SHP77 treated with DMSO at 0.1 percent for 48 hours (cell line): ENCODE results near the gene MID1.

Experiments used
- DNase-seq: peaks from one replicate; lab custom pipeline; 2025; lab: John Stamatoyannopoulos, UW

MID1 gene

GRCh38 chrX:10529344-10529743 is 91.0 kb downstream of the MID1 start:
- DNase-seq, result no peak

GRCh38 chrX:10526451-10526850 is 93.9 kb downstream of the MID1 start:
- no peak for DNase-seq

GRCh38 chrX:10525381-10526120 is 94.8 kb downstream of the MID1 start:
- DNase-seq, result no peak

GRCh38 chrX:10524578-10524977 is 95.8 kb downstream of the MID1 start:
- no peak for DNase-seq

- no peak for DNase-seq
Observed at GRCh38 chrX:10519761-10520160, 100.6 kb downstream of the MID1 start.

GRCh38 chrX:10519278-10519677 is 101.1 kb downstream of the MID1 start:
- DNase-seq, result no peak

DNA sequence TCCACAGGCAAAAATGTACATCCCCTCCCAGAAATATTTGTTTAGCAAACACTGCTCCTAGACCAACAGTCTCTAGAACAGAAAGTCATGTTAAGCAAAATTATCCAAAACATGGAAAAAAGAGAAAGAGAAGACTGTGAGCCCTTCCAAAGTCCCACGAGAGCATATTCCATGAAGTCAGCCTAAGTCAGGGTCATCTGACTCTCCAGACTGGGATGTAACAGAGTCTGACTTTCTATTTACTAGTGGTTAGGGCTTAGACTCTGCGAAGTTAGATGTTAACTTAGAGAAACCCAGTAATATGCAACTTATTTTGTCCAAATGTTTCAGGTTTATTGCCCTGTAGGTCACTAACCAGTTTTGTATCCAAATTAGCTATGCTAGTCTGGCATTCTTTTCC is 102.3 kb downstream of the MID1 start:
- DNase-seq, result no peak

DNA sequence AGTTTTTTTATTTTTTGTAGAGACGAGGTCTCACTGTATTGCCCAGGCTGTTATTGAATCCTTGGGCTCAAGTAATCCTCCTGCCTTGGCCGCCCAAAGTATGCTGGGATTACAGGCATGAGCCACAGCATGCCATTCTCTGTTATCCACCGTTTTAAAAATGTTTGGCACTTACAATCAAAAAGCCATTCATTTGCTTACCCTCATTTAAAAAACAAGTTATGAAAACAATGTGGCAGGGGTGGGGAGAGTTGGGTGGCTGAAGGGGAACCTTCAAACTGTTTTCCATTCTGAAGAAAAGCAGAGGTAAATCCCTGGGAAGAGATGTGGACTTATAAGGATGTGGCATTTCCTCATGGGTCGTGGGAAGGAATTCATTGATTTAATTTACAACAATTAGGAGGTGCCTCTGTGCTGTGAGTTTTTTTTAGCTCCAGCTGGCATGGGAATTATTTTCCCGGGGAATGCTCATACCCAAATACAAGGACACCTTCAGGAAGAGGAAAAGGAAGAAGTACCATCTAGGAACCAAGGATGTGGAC is 103.5 kb downstream of the MID1 start:
- no peak for DNase-seq

- DNase-seq, result no peak
Observed at GRCh38 chrX:10514891-10515290, 105.5 kb downstream of the MID1 start.

- DNase-seq, result no peak
Observed at GRCh38 chrX:10513974-10514373, 106.4 kb downstream of the MID1 start.

GRCh38 chrX:10512741-10513140 is 107.6 kb downstream of the MID1 start:
- no peak for DNase-seq

- DNase-seq, result no peak
Observed at GRCh38 chrX:10512258-10512657, 108.1 kb downstream of the MID1 start.

- no peak for DNase-seq
Observed at GRCh38 chrX:10509397-10509796, 111.0 kb downstream of the MID1 start.

DNA sequence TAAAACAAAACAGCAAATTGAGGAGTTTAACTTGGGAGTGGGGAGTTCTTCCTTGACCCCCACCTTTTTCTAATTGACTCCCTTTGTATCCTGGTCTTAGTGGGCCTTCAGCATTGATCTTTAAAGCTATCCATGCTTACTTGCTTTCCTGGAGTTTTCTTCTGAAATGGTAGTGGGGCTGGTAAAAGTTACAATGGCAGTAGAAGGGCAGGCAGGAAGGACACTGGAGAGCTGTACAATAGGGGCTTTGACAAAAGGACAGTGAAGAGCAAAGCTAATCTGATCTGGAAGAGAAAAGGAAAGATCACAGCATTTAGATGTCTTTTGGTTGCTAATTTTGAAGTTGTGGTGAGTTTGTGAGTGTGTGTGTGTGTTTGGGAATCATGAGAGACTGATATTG is 111.5 kb downstream of the MID1 start:
- DNase-seq, result no peak

DNA sequence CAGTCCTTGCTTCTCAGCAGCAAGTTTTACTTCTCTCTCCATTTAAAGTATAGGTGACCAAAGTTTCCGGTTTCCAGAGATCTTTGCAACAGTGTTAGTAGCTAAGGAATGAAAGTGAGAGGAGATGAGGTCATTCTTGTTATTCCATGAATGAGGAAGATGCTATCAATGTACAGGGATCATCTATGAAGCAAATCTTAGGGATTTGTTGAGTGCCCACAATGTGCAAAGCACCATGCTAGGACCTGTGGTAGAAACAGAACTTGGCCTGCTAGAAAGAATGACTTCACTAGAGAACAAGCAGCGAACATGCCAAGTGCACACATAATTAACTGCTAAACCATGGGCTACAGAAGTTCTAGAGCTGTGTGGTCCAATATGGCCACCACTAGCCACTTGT is 112.5 kb downstream of the MID1 start:
- DNase-seq, result no peak

GRCh38 chrX:10507181-10507580 is 113.2 kb downstream of the MID1 start:
- no peak for DNase-seq

DNA sequence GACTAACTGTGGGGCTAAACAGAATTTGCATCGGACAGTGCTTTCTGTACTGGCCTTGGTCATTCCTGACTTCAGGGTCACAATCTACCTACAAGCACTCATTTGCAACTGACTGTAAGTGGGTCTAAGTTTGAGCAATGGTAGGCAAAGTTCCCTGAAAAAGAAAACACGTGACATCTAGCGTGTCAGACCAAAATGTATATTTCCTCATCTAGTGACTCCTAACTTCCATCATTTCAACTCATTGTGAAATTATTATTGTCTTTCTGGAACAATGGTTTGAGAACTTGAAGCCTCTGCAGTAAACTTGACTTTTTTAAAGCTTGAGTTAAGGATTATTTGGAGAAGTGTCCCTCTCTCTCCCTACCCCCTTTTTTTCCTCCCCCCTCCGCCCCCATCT is 113.6 kb downstream of the MID1 start:
- no peak for DNase-seq

- no peak for DNase-seq
Observed at GRCh38 chrX:10505726-10506125, 114.7 kb downstream of the MID1 start.

- DNase-seq, result no peak
Observed at GRCh38 chrX:10502961-10503360, 117.4 kb downstream of the MID1 start.

- DNase-seq, result no peak
Observed at GRCh38 chrX:10501611-10502010, 118.8 kb downstream of the MID1 start.

- DNase-seq, result no peak
Observed at GRCh38 chrX:10496345-10496965, 123.9 kb downstream of the MID1 start.

- DNase-seq, result no peak
Observed at GRCh38 chrX:10495677-10496076, 124.7 kb downstream of the MID1 start.

- DNase-seq, result no peak
Observed at GRCh38 chrX:10492250-10492649, 128.1 kb downstream of the MID1 start.

GRCh38 chrX:10486373-10486772 is 134.0 kb downstream of the MID1 start:
- DNase-seq, result no peak
